IPS DF 4.7 (cell line): Measurements from ENCODE around the gene KRT33A.

Experiments used
- DNase-seq: peaks from one replicate; pipeline ENCODE4 v3.0.0-alpha.2; 2013; ENCODE audit warnings: low spot score; ENCODE audit errors: extremely low read depth

KRT33A gene

DNA sequence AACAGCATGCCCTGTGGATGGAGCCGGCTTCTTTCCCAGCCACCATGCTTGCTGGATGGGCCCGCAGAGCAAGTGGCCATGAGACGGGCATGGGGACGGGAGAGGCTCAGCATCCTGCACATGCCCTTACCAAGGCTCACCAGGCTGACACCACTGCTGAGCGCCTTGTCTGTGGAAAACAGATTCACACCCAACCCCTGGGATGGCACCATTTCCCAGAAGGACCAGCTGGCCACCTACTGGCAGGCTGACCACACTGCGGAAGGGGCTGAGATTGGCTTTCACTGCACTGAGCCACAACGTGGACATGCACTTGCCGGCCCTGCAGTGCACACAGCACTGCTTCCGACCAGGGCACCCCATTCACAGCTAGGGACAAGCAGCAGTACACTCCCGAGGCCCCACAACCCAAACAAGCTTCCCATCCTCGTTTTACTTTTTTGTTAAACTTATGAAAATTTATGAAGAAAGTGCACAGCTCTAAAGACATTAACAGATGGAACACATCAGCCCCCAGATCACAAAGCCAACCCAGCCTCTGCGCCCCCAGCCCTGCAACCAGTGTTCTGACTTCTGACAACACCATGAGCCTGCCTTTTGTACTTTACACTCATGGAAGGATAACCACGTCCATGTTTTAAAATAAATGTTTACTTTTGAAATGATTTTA lies 21.2 kb downstream of the KRT33A start:
- no peak for DNase-seq

DNA sequence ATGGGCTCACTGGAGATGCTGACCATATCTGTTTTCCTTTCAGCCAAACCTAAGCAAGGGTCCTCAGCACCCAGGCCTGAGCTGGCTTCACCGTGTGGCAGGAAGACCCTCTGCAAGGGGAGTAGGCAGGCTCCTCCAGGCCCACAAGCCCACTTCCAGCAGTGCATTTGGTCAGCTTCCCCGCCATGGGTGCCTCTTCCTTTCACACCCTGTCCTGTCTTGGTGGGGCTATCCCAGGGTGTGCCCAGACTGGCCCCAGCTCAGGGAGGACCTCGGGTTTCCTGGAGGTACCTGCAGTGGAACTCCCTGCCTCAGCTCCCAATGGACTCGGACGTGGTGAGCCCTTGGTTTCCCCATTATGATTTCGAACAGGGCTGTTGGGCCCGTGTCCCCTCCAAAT lies 22.4 kb downstream of the KRT33A start:
- DNase-seq = no peak

DNA sequence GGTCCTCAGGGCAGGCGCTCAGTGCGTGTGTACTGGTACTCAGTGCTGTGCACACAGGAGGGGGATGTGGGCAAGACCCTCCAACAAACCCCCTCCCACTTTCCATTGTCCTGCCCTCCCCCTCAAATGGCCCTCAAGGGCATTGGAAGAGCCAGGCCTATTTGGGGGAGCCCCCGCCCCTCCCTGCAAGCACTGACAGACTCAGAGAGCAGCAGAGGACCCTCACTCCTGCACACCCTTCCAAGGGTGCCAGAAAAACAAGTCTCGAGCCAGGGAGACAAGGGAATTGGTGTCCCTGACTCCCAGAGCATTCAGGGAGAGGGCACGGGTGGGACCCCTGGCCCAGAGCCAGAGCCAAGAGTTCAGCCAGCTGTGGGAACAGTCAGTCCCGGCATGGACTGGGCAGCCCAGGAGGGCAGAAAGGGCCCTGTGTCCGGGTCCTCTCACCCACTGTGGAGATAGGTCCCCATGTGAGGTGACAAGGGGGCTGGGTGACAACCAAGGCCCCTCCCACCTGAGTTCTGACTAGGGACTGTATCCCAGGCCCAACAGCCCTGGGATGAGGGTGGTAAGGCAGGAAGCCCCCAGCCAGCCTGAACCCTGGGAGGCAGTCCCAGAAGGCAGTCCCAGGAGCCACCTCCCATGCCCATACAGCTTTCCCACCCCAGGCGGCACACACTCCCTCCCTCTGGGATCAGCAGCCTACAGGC lies 23.1 kb downstream of the KRT33A start:
- DNase-seq = no peak

DNA sequence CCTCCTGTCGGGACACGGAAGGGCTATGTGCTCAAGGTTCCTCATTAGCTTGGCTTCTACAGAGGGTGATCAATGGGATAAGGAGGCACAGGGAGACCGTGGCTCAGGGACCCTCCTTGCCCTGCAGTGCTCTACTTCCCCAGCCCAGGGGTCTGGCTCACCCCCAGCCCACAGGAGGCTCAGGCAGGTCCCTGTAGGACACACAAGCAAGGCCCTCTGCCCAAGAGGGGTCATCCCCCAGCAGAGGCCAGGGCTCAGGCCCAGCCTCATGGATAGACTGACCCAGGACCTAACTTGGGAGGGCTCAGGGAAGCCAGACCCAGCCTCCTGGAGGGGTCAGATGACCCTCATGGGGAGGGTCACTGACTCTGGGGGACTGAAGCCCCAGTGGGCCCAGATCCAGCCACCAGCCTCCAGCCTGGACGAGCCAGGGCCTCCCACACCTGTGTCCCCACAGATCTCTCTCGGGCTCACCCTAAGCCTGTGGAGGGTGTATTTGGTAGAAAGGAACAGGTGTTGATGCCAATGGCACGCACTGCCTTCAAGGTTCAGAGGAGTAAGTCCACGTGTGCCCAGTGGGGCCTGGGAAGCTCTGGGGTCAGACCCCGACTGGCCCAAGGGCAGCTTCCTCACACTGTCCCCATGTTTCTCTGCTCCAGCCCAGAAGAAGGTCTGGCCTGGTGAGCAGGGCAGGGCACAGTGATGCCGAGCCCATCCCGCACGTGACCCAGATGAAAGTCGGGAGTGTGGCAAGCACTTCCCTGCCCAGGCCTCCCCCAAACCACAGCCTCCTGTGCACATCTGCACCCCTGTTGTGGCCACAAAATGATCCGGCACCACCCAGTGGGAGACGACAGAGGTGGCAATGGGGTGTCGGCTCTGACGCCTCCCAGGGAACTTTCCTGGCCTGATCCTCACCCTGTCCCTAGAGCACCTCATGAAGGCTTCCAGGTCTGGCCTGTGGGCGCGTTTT lies 24.2 kb downstream of the KRT33A start:
- no peak for DNase-seq

DNA sequence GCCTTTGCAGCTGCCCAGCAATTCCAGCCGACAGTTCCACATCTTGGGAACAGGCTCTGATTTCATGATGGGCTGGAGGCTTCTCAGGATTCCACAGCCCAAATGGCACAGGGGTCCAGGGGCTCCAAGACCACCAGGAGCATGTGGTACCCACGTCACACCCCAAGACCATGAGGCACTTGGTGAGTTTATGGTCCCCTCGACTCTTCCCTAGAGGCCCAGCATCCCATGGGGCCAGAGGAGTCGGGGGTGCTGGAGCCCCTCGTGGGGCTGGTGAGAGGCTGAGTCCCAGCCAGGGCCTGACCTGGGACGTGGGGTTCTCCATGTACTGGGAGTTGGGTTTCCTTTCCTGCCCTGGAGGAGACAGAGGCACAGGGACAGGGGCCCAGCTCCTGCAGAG lies 25.0 kb downstream of the KRT33A start:
- no peak for DNase-seq

DNA sequence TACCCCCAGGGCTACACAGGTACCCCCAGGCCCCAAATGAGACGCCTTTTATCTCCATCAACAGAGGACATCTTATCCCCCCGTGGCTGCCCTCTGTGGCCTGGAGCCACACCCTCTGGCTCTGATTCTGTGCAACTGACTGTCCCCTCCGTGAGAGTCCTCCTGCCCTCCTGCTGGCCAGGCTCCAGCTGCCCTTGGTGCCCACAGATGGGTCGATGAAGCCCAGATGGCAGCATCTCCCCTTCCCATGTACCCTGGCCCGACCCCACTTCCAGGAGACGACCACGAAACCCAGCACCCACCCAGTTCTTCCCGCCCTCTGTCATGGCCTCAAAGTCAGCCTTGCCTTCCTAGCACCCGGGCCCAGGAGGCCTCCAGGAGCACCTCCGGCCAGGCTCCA lies 25.5 kb downstream of the KRT33A start:
- no peak for DNase-seq

DNA sequence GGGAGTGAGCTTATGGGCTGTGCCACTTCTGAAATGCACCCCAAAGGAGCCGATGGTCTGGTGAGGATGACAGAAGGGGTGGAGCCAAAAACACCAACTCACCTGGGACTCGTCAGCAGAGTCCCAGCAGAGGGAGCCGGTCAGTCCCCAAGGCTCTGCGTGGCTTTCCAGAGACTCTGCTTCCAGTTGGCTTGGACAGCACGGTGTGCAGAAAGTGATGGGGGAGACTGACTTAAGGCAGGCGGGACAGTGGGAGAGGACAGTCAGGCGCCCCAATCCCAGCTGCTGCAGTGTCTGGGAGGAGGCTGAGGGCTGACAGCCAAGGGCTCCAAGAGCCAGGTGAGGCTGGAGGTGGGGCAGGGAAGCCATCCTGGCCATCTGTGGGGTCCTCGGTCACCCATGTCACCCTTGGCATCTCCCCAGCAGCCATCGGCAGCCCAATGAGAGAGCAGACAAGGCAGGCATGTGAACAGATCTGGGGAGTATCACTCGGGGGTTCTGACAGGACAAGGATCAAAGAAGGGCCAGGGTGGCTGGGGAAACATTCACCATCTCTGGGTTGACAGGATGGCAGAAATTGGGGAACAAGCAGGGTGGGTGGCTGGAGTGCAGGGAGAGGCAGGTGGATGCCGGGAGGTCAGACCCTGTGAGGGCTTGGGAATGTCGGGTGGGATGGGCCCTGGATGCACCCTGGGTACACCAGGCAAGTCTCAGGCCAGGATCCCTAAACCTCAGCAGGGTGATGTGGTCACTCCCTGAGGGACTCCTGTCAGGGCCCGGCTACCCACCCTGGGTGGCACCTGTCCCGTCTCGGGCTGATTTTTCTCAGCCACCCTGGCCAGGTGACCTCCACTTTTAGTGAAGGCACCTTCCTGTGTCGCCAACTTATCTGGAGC lies 26.2 kb downstream of the KRT33A start:
- DNase-seq = no peak

DNA sequence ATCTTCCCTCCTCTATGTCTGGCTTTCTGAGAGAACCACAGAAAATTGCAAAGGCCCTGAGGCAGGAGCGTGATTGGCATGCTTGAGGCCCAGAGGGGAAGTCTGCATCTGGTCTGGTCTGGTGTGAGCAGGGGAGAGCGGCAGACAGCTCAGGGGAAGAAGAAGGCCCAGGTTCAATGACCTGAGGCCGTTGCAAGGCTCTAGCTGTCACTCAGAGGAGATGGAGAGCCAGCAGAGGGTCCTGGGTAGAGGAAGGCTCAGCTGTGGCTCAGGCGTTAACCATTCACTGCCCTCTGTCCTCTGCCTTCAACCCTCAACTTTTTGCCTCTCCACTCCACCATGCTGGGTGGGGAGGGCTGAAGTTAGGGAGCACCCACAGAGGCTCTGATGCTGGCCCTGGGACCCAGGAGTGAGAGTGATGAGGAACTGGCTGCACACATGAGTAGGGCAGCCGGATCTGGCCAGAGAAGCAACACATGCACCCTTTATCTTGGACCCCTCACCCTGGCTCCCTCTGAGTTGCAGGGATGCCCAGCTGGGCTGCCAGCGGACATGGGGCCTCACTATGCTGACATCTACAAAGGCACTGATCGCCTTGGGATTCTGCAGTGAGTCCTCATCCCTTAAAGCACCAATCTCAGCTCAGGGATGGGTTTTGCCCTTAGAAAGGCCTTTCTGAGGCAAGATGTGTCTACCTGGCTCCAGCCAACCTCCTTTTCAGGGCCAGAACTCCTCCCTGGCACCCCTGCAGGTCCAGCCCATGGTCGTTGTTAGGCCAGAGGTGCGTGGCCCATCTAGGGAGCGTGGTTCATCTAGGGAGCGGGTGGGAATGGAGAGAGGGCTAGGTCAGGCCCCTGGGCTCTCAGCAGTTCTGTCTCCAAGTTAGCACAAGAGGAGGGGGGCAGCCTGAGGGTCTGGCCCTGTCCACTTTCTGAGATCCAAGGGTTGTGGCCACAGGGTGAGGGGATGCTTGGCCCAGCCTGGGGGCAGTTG lies 27.4 kb downstream of the KRT33A start:
- DNase-seq = no peak

DNA sequence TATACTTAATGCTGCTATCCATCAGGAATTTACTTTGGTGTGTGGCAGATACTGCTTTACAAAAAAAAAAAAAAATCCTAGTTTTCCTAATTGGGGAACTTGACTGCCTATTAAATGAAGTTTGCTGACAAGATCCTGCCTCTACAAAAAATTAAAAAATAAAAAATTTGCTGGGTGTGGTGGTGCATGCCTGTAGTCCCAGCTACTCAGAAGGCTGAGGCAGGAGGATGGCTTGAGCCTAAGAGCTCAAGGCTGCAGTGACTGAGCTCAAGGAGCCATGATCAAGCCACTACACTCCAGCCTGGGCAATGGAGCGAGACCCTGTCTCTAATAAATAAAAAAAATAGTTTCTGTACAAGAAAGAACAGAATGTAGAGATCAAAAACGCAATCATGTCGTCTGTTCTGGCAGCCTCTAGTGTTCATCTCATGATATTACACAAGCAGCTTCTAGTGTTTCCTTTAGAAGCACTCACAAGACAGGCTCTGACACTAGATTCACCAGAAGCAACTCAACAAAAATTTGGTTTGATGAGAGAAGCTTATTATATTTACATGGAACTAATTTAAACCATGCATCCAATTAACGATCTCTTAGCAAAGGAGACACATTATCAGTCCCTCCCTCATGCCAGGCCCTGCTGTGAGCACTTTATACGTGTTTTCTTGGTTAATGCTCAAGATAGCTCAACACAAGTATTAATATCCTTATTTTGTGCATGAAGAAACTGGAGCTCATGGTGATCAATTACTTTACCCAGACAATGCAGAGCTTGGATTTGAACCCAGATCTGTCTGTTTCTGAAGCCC lies 28.3 kb downstream of the KRT33A start:
- no peak for DNase-seq

DNA sequence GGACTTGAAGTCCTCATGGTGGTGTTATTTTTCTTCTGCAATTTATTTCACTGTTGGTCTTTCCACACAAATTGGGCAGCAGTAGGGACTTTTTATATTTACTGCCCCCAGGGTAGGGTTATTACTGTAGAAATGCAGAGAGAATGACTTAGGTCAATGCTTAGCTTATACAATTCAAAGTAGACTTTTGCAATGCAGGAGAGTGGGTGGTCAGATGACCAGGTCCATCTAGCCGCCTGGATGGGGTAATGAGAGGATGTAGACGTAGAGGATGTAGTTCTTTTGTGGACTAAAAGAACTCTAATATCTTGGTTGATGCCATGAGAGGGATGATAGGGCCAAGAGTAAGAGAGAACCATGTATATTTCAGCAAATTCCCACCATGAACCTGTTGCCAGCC lies 32.4 kb downstream of the KRT33A start:
- DNase-seq = no peak

DNA sequence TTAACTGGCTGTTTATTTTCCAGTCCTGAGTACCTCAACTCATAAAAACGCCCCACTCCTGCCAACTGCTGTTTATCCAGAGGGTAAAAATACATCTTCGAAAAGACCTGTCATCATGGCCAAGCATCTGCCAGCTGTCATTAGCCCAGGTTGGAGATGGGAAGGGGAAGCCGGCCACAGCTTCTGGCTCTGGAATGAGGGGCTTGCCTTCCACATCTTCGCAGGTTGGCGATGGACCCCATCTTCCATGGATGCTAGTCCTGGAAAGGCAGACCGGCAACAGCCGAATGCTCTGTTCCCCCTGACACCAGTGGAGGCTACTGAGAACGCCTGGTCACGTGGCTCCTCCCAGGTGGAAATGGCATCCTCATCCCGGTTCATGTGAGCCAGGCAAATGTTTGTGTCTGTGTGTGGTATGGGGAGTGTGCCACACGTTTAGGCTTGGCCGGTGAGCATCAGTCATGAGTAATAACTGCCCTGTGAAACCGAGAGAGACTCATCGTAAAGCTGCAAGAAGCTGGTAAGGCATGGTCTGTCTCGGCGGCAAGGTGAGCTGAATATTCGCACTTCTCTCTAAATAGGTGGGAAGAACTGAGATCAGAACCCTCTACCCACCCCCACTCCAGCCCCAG lies 34.7 kb downstream of the KRT33A start:
- DNase-seq = no peak

DNA sequence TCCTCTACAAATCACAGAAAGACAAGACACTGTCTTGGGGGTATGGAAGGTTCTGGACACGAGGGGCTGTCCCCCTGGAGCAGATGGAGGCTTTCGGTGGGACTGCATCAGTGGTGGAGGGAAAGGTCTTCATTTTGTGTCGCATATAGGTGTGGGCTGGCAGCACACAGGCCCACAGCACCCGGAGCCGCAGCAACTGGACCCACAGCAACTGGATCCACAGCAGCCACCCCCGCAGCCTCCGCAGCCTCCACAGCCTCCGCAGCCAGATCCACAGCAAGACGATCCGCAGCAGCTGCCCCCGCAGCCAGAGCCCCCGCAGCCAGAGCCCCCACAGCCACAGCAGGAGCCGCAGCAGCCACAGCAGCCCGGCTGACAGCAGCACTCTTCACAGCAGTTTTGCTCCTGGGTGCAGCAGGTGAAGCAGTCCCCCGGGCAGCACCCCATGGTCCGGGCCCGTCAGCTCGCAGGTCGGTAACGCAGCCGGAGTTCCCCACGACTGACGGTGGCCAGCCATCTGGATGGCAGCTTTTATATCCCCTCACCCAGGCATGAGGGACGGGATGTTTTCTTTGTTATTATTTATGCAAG lies 35.3 kb downstream of the KRT33A start, which contains the start of gene KRTAP17-1:
TSS of gene KRTAP17-1 (minus strand) at position 507 of the 591 bp plus-strand sequence. CDS start at position 447, 60 bp downstream.
- no peak for DNase-seq

DNA sequence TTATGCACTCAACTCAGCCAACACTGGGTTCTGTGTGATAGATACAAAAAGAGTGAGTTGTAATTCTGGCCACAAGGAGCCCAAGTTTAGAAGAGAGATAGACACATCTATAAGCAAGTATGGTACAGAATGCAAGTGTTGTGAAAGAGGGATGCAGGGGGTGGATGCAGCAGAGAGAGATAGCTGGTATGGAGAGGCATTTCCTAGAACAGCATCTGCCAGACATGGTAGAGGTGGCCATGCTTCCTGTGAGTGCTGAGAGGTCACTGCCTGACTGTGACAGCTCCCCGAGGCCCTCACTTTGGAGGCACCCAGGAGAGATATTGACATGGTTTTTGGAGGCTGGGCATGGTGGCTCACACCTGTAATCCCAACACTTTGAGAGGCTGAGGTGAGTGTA lies 39.5 kb downstream of the KRT33A start:
- DNase-seq = no peak

DNA sequence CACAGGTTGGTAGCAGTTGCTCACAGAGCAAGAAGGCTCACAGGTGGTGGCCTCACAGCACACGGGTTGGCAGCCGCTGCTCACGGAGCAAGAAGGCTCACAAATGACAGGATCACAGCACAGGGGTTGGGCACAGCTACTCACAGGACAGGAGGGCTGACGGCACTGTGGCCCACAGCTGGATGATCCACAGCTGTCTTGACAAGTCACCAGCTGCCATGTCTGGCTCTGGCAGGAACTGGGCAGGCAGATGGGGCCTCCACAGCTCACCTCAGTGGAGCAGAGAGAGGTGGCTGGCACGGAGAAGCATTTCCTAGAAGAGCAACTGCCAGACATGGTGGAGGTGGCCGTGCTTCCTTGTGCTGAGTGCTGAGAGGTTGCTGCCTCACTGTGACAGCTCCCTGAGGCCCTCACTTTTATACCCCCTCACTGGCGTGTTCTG lies 41.7 kb downstream of the KRT33A start, which contains the start of gene KRTAP16-1:
TSS of gene KRTAP16-1 (minus strand) at position 392 of the 442 bp plus-strand sequence. CDS start at position 336, 56 bp downstream.
- no peak for DNase-seq

DNA sequence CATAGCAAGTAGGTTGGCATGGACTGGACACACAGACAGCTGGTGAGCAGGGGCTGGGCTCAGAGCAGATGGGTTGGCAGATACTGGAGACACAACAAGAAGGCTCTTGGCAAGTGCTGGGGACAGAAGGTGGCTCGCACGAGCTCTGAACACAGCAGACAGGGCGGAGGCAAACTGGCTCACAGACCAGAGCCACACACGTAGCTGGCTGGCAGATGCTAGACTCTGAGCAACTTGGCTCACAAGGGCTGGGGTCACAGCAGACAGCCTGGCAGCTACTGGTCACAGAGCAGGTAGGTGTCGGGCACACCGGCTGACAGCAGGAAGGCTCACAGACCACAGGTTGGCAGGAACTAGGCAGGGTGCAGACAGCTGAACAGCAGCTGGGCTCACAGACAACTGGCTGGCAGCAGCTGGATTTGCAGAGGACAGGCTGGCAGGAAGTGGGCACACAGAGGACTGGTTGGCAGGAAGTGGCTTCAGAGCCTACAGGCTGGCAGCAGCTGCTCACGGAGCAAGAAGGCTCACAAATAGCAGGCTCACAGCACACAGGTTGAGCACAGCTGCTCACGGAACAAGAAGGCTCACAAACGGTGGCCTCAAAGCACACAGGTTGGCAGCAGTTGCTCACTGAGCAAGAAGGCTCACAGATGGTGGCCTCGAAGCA lies 42.2 kb downstream of the KRT33A start:
- no peak for DNase-seq

DNA sequence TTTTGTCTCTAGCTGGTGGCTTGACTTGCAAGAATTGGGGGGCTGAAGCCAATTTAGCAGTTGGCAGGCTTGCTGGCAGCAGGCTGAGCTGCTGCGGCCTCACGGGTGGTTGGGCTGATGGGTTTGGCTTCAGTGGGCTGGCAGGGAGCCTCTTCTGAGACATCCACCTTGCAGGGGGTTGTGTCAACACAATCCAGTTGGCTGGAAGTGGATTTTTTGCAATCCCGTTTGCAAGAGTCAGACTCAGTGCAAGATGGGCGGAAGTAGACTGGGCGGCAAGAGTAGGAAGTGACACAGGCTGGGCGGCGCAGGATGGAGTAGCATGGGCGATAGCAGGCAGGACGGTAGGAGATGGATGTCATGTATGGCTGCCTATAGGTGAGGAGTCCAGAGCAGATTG lies 43.0 kb downstream of the KRT33A start:
- DNase-seq = no peak

DNA sequence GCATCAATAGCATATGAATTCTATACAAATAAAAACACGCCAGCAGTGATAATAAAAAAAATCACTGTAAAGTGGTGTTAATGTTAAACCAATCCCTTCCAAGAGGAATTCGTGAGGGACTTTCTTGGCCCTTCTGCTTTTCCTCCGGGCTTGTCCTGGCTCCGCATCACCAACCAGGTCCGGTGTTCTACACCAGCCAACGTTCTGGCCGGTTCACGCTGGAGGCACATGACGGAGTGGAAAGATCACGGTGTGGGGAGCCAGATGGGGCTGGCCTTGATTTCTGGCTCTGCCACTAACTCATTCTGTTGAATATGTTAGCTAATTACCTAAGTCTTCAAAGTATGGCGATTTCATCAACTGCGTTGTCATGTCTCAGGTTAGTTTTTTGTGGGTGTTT lies 46.5 kb downstream of the KRT33A start:
- DNase-seq = no peak
